ENCODE measurements around the gene MAGI1.

The MAGI1 gene

GRCh38 chr3:65379223-65379622 lies 659.5 kb downstream of the MAGI1 start (continued):
- TF ChIP-seq TOX (CRISPR knock-in tag; IDR thresholded peaks at IDR 0.05; ENCODE audit: borderline replicate concordance), result no peak

DNA sequence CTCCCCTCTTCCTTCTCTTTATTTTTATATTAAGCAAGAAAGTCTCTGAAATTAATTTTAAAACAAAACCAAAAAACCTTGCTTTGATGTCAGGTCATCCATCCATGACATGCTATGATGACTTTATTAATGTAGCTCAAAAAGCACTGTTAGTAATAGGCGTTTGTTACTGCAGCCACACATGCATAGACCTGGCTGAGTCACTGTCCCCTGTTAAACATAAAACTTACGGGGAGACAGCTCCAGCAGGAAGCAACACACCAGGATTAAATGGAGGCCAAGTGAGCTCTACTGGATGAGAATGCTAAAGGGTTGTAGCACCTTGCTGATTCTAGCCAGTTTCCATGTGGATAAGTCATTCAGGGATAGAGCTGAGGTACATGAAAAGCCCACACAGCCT lies 661.1 kb downstream of the MAGI1 start:
- TF ChIP-seq ZNF70 (CRISPR knock-in tag; IDR thresholded peaks at IDR 0.05) (no peak), ESRRG (CRISPR knock-in tag; IDR thresholded peaks at IDR 0.05) (no peak)
- TF ChIP-seq, protein P1, sequence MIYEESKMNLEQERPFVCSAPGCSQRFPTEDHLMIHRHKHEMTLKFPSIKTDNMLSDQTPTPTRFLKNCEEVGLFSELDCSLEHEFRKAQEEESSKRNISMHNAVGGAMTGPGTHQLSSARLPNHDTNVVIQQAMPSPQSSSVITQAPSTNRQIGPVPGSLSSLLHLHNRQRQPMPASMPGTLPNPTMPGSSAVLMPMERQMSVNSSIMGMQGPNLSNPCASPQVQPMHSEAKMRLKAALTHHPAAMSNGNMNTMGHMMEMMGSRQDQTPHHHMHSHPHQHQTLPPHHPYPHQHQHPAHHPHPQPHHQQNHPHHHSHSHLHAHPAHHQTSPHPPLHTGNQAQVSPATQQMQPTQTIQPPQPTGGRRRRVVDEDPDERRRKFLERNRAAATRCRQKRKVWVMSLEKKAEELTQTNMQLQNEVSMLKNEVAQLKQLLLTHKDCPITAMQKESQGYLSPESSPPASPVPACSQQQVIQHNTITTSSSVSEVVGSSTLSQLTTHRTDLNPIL (CRISPR knock-in tag; IDR thresholded peaks at IDR 0.05; ENCODE audit: low read depth), result no peak
- no peak for ATAC-seq

GRCh38 chr3:65376426-65376825 lies 662.3 kb downstream of the MAGI1 start:
- no peak for ATAC-seq
- TF ChIP-seq ISL1 (CRISPR knock-in tag; IDR thresholded peaks at IDR 0.05) (no peak), ZNF70 (CRISPR knock-in tag; IDR thresholded peaks at IDR 0.05) (no peak), ARNTL (CRISPR knock-in tag; IDR thresholded peaks at IDR 0.05; ENCODE audit: borderline replicate concordance, low read depth) (no peak), BACH2 (CRISPR knock-in tag; IDR thresholded peaks at IDR 0.05; ENCODE audit: borderline replicate concordance) (no peak), ZNF8 (CRISPR knock-in tag; IDR thresholded peaks at IDR 0.05) (no peak), SNAI2 (CRISPR knock-in tag; IDR thresholded peaks at IDR 0.05) (no peak), TOX (CRISPR knock-in tag; IDR thresholded peaks at IDR 0.05; ENCODE audit: borderline replicate concordance) (no peak), ZNF565 (CRISPR knock-in tag; conservative IDR thresholded peaks at IDR 0.05; ENCODE audit: low read depth) (no peak), PPARA (CRISPR knock-in tag; IDR thresholded peaks at IDR 0.05; ENCODE audit: borderline replicate concordance) (no peak), ZC3H10 (CRISPR knock-in tag; IDR thresholded peaks at IDR 0.05) (no peak), ZFP3 (CRISPR knock-in tag; IDR thresholded peaks at IDR 0.05) (no peak), CSDC2 (CRISPR knock-in tag; IDR thresholded peaks at IDR 0.05) (no peak), OSR1 (CRISPR knock-in tag; IDR thresholded peaks at IDR 0.05) (no peak), ZFP30 (CRISPR knock-in tag; IDR thresholded peaks at IDR 0.05) (no peak)
- TF ChIP-seq, protein P1 (CRISPR knock-in tag; IDR thresholded peaks at IDR 0.05; ENCODE audit: low read depth), result no peak

- TF ChIP-seq ZNF70 (CRISPR knock-in tag; IDR thresholded peaks at IDR 0.05), result no peak
- TF ChIP-seq ZC3H10 (CRISPR knock-in tag; IDR thresholded peaks at IDR 0.05), result no peak
- no peak for TF ChIP-seq CSRNP3 (CRISPR knock-in tag; IDR thresholded peaks at IDR 0.05)
- TF ChIP-seq ZFP3 (CRISPR knock-in tag; IDR thresholded peaks at IDR 0.05), result no peak
- no peak for TF ChIP-seq ZNF565 (CRISPR knock-in tag; conservative IDR thresholded peaks at IDR 0.05; ENCODE audit: low read depth)
- TF ChIP-seq, protein P2, sequence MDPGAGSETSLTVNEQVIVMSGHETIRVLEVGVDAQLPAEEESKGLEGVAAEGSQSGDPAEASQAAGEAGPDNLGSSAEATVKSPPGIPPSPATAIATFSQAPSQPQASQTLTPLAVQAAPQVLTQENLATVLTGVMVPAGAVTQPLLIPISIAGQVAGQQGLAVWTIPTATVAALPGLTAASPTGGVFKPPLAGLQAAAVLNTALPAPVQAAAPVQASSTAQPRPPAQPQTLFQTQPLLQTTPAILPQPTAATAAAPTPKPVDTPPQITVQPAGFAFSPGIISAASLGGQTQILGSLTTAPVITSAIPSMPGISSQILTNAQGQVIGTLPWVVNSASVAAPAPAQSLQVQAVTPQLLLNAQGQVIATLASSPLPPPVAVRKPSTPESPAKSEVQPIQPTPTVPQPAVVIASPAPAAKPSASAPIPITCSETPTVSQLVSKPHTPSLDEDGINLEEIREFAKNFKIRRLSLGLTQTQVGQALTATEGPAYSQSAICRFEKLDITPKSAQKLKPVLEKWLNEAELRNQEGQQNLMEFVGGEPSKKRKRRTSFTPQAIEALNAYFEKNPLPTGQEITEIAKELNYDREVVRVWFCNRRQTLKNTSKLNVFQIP (CRISPR knock-in tag; IDR thresholded peaks at IDR 0.05; ENCODE audit: borderline replicate concordance, low read depth), result no peak
- no peak for TF ChIP-seq CSDC2 (CRISPR knock-in tag; IDR thresholded peaks at IDR 0.05)
- TF ChIP-seq SNAI2 (CRISPR knock-in tag; IDR thresholded peaks at IDR 0.05), result no peak
- TF ChIP-seq PATZ1 (CRISPR knock-in tag; IDR thresholded peaks at IDR 0.05; ENCODE audit: borderline replicate concordance), result no peak
- no peak for TF ChIP-seq TOX (CRISPR knock-in tag; IDR thresholded peaks at IDR 0.05; ENCODE audit: borderline replicate concordance)
- TF ChIP-seq RARB (CRISPR knock-in tag; IDR thresholded peaks at IDR 0.05), result no peak
- TF ChIP-seq, protein P1 (CRISPR knock-in tag; IDR thresholded peaks at IDR 0.05; ENCODE audit: low read depth), result no peak
- no peak for TF ChIP-seq BACH2 (CRISPR knock-in tag; IDR thresholded peaks at IDR 0.05; ENCODE audit: borderline replicate concordance)
- TF ChIP-seq ZNF8 (CRISPR knock-in tag; IDR thresholded peaks at IDR 0.05), result no peak
- no peak for TF ChIP-seq ISL1 (CRISPR knock-in tag; IDR thresholded peaks at IDR 0.05)
- no peak for TF ChIP-seq TCF4 (CRISPR knock-in tag; IDR thresholded peaks at IDR 0.05; ENCODE audit: borderline replicate concordance)
- ATAC-seq, result no peak
Measured at GRCh38 chr3:65371053-65371452, 667.7 kb downstream of the MAGI1 start.
